IPS-18a (cell line): Measurements from ENCODE around the gene RHBDD1.
"Not testable (repeated sequence)": the region's sequence is repeated elsewhere in the genome, so short reads cannot be mapped to it uniquely, and the experiment has no call there.

Source experiments
- H3K27ac ChIP-seq: one replicate; pipeline ENCODE4 v1.5.1; 2013; ENCODE audit warnings: low read length
- H3K27me3 ChIP-seq: one replicate; pipeline ENCODE4 v1.6.1; 2013; ENCODE audit warnings: mild to moderate bottlenecking, low read length; ENCODE audit not compliant: control insufficient read depth, insufficient read depth
- H3K36me3 ChIP-seq: one replicate; pipeline ENCODE4 v1.6.1; 2013; ENCODE audit warnings: low read depth, low read length; ENCODE audit not compliant: control insufficient read depth
- H3K4me1 ChIP-seq: one replicate; pipeline ENCODE4 v1.6.1; 2013; ENCODE audit warnings: low read depth, low read length; ENCODE audit not compliant: control insufficient read depth
- H3K4me3 ChIP-seq: one replicate; pipeline ENCODE4 v1.5.1; 2013; ENCODE audit warnings: low read length
- H3K9ac ChIP-seq: one replicate; pipeline ENCODE4 v1.6.1; 2013; ENCODE audit warnings: mild to moderate bottlenecking, low read length, moderate library complexity
- H3K9me3 ChIP-seq: one replicate; pipeline ENCODE4 v1.6.1; 2013; ENCODE audit warnings: low read depth, low read length; ENCODE audit not compliant: control insufficient read depth

The RHBDD1 gene

GRCh38 chr2:226835420-226835795, 446 bp upstream of the RHBDD1 start:
- H3K4me1 ChIP-seq: peaks cover 7% of the 10 kb centered on the region
- H3K36me3 ChIP-seq: no peaks in the 10 kb centered on the region
- H3K9me3 ChIP-seq: no peaks in the 10 kb centered on the region
- peaks cover 12% of the 10 kb centered on the region for H3K27me3 ChIP-seq
- peak overlapping the region; percentile 83 for H3K4me3 ChIP-seq
- H3K27ac ChIP-seq: no peak overlapping the region
- H3K9ac ChIP-seq: peak overlapping the region; percentile 79

DNA sequence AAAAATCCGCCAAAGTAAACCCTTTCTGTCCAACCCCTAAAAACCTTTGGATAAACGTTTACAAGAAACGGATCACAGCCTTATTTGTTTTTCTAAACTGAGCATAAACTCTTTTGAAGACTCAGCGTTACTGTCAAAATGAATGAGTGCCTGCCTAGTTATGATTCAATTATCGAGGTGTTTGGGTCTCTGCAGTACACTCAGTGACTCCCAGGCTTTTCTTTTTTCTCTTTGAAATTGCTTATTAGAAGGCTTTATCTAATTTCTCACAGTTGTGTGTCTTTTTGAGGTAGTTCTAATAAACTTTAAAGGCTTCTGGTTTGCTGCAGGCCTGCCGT, 663 bp downstream of the RHBDD1 start:
- Histone ChIP-seq H3K36me3 (no peaks in the 10 kb centered on the region), H3K9ac (peak overlapping the region; percentile 79), H3K9me3 (no peaks in the 10 kb centered on the region), H3K4me1 (peaks cover 7% of the 10 kb centered on the region), H3K4me3 (peak overlapping the region; percentile 83), H3K27ac (peak overlapping the region; percentile 63), H3K27me3 (peaks cover 12% of the 10 kb centered on the region)

DNA sequence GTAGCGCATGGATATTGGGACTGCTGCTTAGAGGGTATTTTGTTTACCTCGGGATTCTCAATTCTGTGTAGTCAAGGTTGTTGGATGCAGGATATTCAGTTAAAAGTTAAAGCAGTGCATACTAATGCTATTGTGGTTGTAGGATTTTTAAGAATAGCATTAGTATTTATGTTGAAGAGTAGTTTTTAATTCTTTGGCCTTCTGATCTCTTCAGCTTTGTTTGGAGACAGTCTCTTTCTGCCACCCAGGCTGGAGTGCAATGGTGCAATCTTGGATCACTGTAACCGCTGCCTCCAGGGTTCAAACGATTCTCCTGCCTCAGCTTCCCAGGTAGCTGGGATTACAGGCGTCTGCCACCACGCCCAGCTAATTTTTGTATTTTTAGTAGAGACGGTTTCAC, 1.5 kb downstream of the RHBDD1 start:
- Histone ChIP-seq H3K27ac (no peak overlapping the region), H3K9ac (no peak overlapping the region), H3K27me3 (peaks cover 12% of the 10 kb centered on the region), H3K36me3 (no peaks in the 10 kb centered on the region), H3K4me3 (no peak overlapping the region), H3K4me1 (peaks cover 7% of the 10 kb centered on the region), H3K9me3 (no peaks in the 10 kb centered on the region)

DNA sequence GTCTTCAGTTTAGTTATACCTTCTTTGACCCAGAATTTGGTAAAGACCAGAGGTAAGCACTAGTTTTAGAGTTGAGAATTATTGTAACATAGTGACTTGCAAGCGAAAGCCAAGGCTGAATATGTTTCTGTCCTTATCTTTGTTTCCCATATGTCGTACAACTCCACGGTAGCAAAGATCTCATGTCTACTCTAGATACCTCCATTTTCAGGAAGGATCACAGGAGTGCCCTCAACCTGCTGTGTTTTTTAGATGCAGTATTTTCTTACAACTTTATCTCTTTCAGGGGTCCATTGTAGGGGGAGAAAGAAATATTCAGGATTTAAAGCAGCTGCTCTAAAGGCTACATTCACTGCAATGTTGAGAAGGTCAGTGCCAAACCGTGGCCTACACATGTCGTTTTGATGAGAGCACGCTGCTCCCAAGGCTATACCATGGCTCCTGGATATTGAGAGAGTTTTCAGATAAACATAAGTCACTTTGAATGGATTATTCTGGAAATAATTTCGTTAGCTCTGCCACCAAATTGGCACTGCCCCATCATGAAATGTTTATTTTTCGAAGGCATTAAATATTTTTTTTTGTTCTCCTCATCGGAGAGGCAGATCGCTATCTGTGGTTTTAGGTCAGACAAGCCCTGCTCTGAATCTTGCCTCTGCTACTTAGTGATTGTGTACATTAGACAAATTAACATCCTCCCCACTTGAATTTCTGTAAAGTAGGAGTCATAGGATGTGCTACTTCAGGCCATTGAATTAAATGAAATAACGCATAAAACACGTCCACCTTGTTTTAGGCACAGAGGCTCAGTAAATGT, 2.1 kb downstream of the RHBDD1 start:
- no peak overlapping the region for H3K27ac ChIP-seq
- no peak overlapping the region for H3K4me3 ChIP-seq
- no peaks in the 10 kb centered on the region for H3K9me3 ChIP-seq
- peaks cover 12% of the 10 kb centered on the region for H3K27me3 ChIP-seq
- peaks cover 7% of the 10 kb centered on the region for H3K4me1 ChIP-seq
- no peaks in the 10 kb centered on the region for H3K36me3 ChIP-seq
- H3K9ac ChIP-seq: no peak overlapping the region

GRCh38 chr2:226838722-226839121, 2.9 kb downstream of the RHBDD1 start:
- no peaks in the 10 kb centered on the region for H3K36me3 ChIP-seq
- H3K27me3 ChIP-seq: peaks cover 12% of the 10 kb centered on the region
- no peak overlapping the region for H3K4me3 ChIP-seq
- H3K4me1 ChIP-seq: peaks cover 7% of the 10 kb centered on the region
- H3K9me3 ChIP-seq: no peaks in the 10 kb centered on the region
- H3K9ac ChIP-seq: no peak overlapping the region
- no peak overlapping the region for H3K27ac ChIP-seq

DNA sequence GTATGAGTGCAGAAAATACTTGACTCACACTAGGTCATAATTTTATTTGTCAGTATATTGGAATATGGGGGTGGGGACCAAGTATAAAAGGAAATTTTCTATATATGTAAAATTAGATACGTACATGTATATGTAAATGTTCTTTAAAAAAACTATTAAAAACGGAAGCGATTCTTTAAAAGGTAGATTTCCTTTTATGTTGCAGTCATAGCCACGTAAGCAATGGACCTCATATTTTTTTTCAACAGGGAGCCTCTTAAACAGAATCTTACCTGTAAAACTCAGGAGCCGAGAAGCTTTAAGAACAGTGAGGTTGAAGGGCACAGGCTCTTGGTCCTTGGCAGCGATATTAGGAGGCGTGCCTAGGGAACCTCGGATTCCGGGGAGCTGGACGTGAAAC, 3.3 kb downstream of the RHBDD1 start:
- H3K4me1 ChIP-seq: peaks cover 7% of the 10 kb centered on the region
- peaks cover 9% of the 10 kb centered on the region for H3K27me3 ChIP-seq
- no peak overlapping the region for H3K9ac ChIP-seq
- no peak overlapping the region for H3K4me3 ChIP-seq
- H3K27ac ChIP-seq: no peak overlapping the region
- H3K9me3 ChIP-seq: no peaks in the 10 kb centered on the region
- H3K36me3 ChIP-seq: no peaks in the 10 kb centered on the region

DNA sequence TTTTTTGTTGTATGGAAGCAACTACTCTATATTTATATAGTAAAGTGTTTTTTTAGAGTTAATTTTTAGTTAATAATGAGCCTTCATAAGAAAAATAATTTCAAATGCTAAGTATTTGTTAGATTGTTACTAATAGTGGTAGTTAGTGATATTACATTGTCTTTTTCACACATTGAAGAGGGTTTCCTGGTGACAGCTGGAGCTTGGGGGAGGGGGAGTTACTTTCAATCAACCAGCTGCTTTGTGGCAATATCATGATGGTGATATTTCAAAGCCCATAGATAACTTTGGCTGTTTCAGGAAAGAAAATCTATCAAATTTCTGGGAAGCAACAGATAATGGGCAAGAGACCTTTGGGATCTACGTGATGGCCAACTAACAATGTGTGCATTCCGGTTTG, 4.1 kb downstream of the RHBDD1 start:
- Histone ChIP-seq H3K4me1 (peaks cover 7% of the 10 kb centered on the region), H3K9me3 (no peaks in the 10 kb centered on the region), H3K27me3 (peaks cover 3% of the 10 kb centered on the region), H3K4me3 (no peak overlapping the region), H3K36me3 (no peaks in the 10 kb centered on the region), H3K9ac (no peak overlapping the region), H3K27ac (no peak overlapping the region)

DNA sequence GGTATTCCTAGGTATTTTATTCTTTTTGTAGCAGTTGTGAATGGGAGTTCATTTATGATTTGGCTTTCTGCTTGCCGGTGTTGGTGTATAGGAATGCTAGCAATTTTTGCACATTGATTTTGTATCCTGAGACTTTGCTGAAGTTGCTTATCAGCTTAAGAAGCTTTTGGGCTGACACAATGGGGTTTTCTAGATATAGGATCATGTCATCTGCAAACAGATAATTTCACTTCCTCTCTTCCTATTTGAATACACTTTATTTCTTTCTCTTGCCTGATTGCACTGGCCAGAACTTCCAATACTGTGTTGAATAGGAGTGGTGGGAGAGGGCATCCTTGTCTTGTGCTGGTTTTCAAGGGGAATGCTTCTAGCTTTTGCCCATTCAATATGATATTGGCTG, 7.1 kb downstream of the RHBDD1 start:
- not testable (repeated sequence) for H3K27me3 ChIP-seq, H3K4me1 ChIP-seq, H3K4me3 ChIP-seq, H3K27ac ChIP-seq, H3K9me3 ChIP-seq, H3K36me3 ChIP-seq, H3K9ac ChIP-seq

DNA sequence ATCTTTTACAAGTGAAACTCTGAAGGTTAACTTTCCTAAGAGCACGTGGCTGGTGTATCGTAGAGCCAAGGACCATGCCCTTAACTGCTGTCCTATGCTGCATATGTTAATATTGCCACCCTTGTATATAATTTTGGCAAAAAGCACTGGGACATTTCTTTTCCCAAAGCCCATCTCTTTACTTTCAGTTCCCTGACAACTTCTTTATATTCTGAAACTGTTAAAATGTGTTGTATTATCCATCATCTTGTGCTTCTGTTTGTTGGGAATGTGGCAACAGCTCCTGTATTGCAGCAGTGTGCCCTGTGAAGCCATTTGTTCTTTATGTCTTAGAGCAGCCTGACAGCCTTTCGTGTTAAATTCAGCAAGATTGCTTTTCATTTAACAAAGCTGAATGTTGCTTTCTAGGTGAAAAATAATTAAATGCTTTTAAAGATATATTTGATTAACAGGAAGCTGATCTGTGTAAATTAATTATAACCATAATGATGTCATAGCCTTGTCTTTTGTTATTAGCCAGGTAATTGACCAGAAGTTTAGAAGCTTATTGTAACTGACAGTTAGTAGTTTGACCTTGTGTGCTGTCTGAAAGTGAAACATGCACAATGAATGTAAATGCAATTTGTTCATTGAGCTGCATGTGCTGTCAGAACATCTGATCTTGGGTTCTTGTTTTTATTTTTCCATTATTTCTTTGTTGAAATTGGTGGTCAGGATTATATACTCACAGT, 9.7 kb downstream of the RHBDD1 start:
- Histone ChIP-seq H3K36me3 (no peaks in the 10 kb centered on the region), H3K27me3 (no peaks in the 10 kb centered on the region), H3K4me3 (no peak overlapping the region), H3K4me1 (no peaks in the 10 kb centered on the region), H3K27ac (no peak overlapping the region), H3K9ac (no peak overlapping the region), H3K9me3 (no peaks in the 10 kb centered on the region)

GRCh38 chr2:226847090-226847489, 11.2 kb downstream of the RHBDD1 start:
- Histone ChIP-seq H3K27ac (no peak overlapping the region), H3K9me3 (no peaks in the 10 kb centered on the region), H3K4me1 (no peaks in the 10 kb centered on the region), H3K4me3 (no peak overlapping the region), H3K27me3 (no peaks in the 10 kb centered on the region), H3K9ac (no peak overlapping the region), H3K36me3 (no peaks in the 10 kb centered on the region)

- no peaks in the 10 kb centered on the region for H3K9me3 ChIP-seq
- no peak overlapping the region for H3K27ac ChIP-seq
- H3K4me1 ChIP-seq: no peaks in the 10 kb centered on the region
- no peaks in the 10 kb centered on the region for H3K27me3 ChIP-seq
- H3K9ac ChIP-seq: no peak overlapping the region
- no peak overlapping the region for H3K4me3 ChIP-seq
- H3K36me3 ChIP-seq: no peaks in the 10 kb centered on the region
Observed at GRCh38 chr2:226847511-226847910, 11.7 kb downstream of the RHBDD1 start.

DNA sequence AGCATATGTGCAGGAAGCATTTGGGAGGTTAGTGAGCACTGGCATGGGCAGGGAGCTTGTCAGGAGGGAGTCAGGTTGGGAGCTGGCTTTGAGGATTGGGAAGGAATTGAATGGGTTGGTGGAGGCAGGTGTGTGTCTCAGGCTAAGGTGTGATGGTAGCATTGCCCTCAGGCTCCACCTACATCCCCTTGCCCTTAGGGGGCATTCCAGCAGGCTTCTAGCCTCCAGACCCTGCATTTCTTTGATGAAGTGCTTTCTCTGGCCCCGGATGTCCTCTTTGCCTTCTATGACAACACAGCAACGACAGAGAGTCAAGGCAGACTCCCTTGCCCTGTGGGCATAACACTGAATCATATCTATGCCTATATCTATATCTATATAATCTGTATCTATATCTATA, 13.5 kb downstream of the RHBDD1 start:
- no peak overlapping the region for H3K9ac ChIP-seq
- no peaks in the 10 kb centered on the region for H3K9me3 ChIP-seq
- H3K4me1 ChIP-seq: no peaks in the 10 kb centered on the region
- no peaks in the 10 kb centered on the region for H3K36me3 ChIP-seq
- no peak overlapping the region for H3K4me3 ChIP-seq
- no peaks in the 10 kb centered on the region for H3K27me3 ChIP-seq
- no peak overlapping the region for H3K27ac ChIP-seq
